AML-193 (cell line): ENCODE results near the gene MTUS2.
A peak's percentile ranks its signal among the peaks of the same experiment; 100 is the strongest.

Experiments used
- DNase-seq, 2 experiments: peaks; one replicate each; lab custom pipeline; 2025; lab: John Stamatoyannopoulos, UW

The MTUS2 gene

DNA sequence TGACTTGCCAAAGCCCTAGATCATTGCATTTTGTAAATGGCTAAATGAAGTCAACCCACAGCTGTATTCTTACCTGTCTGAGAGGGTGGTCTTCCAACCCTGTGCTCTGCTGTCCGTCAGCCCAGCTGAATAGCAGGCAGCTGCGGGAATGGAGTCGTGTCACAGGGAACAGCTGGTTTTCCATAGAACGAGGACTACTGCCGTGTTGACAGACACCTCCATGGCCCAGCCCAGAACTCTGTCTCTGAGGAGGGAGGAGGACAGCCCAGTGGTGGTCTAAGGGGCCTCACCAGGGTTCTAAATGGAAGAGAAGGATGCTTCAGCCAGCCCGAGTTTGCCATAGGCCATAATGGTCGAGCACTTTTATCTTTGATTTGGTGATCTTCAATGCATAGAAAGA, 664.7 kb downstream of the MTUS2 start:
- DNase-seq = no peak

DNA sequence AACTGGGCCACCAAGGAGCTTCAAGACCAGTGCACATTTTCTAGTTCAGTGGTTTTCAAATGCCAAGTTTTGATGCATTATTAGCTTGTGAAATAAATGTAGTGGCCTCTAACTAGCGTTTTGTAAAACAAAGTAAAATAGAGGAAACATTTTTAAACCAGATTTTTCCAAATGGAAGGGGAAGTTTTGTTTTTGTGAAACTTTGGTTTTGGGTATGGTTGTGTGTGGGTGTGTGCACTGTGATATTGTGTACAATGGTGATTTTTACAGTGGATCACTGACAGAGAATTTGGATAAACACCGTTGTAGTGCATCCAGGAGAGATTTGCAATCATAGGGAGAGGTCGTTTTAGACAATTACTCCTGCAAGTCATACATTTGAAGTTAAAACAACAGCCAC, 666.4 kb downstream of the MTUS2 start:
- DNase-seq = no peak

DNA sequence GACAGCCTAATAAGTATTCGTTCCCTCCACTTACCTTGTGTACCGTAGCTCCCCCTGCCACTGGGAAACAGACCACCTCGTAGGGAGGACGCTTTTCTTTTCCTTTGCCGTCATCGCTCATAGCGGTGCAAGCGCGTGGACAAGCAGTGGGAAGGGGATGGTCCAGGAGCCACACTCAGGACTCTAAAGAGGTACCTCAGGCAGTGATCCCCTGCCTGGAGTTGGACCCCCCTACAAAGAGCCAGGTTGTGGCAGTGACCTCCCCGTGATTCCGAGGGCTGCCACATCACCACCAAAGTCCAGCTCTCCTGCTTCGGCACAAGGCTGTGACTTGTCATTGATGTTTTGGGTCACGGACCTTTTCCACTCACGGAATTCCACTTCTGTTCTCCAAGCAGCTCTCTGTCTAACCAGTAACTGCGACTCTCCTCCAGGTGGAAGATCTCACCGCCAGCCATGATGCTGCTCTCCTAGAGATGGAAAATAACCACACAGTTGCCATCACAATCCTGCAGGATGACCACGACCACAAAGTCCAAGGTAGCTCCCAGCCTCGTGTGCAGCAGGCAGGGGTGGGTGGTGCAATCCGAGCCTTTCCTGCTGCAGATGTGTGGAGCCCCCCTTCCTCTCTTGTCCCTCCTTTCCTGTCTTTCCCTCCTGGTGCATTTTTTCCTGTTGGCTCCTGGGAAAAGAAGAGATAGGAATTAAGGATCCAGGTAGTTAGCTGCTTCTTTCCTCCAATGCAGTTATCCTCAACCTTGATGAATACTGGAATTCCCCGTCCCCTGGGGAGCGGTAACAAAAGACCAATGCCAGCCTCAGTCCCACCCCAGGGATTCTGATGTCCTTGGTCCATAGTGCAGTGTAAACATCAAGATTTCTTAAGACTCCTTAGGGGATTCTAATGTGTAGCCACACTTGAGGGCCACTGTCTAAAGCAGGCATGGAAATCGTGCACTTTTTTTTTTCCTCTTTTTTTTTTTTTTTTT, 667.6 kb downstream of the MTUS2 start:
- no peak for DNase-seq

DNA sequence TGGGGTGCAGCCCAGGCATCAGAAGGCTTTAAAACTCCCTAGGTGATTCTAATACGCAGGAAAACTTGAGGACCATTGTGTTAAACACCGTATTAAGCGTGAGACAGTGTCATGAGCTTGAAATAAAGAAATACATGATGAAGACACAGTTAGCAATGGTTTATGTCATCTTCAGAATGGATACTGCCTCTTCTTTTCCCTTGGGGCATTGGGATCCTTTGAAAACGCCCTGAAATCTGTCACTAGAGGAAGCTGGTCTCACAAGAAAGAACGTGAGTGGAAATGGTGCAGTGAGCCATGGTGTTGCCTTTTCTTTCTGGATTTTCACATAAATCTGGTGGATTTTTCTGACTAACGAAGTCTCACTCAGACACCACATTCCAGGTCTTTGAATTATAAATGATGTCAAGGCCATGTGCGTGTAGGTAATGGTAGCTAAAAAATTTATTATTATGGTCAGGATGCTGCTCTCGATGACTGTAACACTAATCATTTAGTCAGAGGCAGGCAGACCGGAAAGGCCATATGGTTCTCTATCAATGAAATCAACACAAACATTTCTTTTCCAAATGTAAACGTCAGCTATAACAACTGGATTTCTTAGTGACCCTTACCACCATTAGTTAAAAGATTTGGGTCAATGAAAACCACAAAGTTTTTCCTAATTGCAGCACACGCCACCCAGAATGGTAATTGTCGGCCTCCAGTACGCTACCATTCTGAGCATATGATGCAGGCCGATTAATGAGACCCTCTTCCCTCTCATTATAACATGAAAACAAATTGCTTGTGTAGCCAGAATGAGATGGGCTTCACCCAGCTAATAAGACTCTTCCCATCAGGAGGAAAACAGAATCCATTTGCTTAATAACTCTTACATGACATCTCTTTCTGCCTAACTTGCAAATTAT, 669.8 kb downstream of the MTUS2 start:
- DNase-seq = no peak

DNA sequence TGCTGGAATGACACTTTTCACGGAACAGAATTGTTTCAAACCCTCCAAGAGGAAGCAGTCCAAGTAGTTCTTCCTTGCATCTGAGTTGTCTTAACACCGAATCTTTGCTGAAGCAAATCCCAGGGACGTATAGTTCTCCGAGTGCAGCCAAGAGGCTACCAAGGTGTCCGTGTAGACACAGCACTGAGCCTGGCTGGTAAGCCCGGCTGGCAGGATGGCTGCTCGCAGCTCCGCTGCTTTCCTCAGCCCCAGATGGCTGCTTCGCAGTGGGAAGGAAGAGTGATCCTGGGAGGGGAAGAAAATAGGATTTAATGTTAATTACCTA, 670.4 kb downstream of the MTUS2 start:
- DNase-seq = no peak

DNA sequence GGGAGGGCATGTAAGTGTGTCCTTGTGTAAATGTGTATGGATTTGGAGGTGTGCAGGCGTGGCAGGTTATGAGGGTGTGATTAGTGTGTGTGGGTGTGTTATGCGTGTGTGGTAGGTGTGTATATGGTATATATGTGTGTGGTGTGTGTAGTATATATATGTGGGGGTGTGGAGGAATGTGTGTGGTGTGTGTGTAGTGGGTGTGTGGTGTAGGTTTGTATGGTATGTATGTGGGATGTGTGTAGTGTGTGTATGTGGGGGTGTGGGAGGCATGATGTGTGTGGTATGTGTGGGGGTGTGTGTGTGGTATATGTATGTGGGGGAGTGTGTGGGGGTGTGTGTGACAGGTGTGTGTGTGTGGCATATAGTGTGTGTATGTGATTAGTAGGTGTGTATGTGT, 671.1 kb downstream of the MTUS2 start:
- DNase-seq = no peak

DNA sequence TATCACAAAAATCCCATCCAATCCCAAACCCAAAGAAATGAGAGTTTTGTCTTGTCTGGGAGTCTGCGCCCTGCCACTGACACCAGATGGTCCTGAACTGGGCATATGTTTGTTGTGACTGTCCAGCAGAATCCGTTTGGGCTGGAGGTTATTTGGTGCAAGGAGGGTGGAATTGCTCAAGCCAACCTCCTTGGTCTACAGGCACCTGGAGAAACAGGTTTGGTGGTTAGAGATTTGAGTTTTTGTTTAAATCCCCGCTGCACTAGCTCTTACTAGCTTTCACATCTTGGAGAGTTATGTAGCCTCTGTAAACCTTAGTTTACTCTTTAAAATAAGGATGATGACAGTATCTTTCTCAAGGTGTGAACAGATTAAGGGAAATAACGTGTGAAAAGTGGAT, 673.7 kb downstream of the MTUS2 start:
- no peak for DNase-seq

DNA sequence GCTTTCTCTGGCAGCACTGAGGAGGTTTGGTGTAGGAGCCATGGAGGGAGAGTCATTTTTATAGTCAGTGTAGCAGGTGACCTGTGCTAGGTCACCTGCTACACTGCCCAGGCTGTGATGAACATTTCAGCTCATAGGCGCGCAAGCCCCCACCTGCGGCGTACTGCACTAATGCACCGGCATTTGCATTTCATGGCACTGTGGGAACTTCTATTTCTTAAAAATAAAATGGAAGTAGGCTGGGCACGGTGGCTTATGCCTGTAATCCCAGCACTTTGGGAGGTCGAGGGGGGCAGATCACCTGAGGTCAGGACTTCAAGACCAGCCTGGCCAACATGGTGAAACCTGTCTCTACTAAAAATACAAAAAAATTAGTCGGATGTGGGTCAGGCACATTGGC, 674.4 kb downstream of the MTUS2 start:
- DNase-seq = no peak

DNA sequence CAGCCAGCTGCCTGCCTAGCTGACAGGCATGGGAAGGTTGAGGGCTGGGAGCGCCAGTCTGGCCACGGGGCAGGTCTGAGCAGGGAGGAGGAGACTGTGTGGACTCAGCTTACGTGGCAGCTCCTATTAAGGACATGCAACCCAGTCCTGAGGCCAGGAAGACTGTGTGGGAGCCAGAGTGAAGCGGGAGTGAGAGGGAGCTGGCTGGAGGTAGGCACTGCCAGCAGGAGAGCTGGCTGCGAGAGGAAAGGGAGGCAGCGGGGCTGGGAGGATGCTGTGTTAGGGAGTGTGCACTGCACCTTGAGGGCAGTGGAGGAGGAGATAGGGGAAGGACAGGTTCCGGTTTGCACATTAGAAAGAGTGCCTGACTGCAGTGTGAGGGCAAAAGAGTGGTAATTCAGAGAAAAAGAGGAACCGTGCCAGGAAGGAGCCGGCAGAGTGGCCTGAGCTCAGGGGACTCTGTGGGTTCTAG, 676.1 kb downstream of the MTUS2 start:
- peak; percentile 93 for DNase-seq

DNA sequence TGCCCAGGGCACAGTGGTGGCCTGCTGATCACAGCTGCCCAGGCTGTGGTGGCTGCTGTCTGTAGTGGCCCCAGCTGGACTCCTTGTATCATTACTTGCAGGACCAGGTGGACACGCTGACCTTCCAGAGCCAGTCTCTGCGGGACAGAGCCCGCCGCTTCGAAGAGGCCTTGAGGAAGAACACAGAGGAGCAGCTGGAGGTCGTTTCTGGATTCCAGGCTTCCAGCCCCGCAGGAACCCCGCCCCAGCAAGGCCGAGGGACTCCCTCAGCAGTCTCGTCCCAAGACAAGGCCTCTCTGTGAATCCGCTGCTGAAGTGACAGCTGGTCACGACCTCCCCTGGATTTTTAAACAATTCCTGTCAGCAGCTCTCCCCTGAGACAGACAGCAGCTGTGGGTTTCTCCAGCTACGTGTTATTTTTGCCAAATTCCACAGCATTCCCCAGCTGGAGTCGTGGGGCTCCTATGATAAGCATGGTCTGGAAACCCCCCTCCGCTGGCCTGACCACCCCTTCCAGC, 677.1 kb downstream of the MTUS2 start:
- DNase-seq = no peak

DNA sequence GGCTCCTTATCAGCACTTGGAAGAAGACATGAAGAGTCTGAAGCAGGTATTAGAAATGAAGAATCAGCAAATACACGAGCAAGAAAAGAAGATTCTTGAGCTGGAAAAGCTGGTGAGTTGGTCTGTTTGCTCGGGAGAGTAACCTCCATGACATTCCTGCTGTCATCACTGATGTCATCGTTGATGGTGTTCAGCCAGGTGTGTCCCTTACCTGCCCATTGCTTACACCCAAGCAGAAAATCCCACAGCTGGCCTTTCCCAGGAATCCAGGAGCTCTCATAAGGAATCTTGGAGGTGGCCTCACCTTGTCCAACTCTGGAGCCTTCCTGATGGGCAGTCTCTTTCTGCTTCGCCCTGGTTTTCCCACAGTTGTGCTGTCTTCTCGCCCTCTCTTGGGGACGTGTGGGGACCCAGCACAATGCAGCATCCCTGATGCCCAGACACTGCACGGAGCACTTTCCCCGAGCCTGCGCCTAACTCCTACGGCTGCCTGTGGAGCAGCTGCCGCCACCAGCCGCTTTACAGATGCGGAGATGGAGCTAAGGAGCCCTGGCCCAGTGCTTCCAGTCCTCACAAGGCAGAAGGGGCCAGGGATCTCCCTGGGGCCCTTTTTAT, 678.4 kb downstream of the MTUS2 start:
- DNase-seq = no peak

DNA sequence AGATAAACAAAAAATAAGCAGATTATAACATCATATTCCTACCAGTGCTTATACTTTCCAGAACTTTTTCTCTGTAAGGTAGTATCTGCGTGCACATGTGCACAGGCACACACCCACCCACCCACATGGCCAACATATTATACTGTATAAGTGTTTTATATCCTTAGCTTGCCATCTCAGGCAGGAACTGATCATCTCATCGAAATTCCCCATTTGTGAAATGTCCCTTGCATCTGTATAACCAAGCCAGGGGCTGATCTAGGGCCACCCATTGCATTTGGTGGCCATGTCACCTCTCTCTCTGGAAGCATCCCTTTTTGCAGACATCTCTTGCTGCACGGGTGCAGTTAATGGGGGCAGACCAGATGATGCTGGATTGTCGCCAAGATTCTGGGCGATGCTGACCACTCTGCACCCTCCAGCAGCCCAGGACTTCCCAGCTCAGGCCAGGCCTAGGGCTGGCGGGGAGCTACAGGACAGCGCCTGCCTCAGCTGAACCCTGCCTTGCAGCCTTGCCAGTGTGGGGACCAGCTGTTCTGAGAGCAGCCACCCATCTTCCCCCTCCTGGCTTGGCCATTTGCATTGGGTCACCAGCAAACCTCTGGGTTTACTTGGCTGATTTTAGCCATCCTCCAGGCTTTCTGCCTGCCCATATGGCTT, 679.5 kb downstream of the MTUS2 start:
- no peak for DNase-seq

DNA sequence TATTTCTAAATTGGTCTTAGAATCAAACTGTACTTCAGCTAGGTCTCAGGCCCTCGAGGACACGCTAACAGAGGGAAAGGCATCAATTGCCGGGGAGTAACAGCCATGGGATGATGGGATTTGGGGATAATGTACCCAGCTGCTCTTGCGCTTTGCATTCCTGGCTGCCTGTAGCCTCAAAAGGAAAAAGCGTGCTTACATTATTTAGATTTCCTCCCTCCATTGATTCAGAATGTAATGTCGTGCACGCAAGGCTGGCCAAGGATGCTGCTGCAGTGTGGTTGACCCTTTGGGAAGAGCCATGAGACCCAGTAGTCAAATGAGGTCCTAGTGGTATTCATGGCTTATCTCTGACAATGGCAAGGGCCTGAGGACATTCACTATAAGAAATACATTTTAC, 680.2 kb downstream of the MTUS2 start:
- DNase-seq = no peak

DNA sequence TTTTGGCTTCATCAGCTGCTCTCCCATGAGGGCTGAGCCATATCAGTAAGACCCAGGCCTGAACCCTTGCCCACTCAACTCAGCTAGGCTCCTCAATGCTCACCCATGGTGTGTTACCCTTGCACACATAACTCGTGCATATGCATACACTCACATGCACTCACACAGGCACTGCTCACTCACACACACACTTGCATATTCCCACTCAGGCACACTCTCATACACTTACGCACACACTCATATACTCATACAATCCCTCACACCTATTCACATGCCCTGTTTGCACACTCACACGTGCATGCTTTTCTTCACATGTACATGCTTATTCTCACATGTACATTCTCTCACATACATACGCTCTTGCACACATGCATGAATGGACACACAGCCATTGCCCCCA, 681.5 kb downstream of the MTUS2 start:
- no peak for DNase-seq

DNA sequence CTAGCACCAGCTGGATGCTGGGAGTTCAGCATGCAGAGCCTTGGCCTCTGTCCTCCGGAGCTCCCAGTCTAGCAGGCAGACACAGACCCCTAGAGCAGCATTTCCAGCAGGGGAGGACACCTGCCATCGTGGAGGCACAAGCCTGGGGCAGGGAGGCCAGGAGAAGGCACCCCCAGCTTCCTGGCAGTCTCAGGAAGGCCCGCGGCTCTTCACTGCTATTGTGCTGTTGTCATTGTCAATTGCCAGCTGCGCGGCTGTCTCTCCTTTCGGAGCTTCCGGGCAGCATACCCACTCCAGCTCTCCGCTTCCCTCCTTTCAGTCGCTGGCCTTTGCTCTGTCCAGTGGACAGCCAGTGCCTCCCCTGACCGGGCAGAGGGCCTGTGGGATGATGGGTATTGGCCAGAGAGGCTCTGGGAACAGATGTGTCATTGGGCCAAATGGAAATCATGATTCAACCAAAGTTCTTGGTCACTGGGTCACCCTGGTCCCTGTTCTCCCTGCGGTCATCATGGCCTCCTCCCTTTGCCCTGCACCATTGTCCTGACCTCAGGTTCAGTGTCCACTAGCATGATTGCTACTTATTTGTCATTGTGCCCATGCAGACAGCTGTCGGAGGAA, 682.4 kb downstream of the MTUS2 start:
- no peak for DNase-seq

DNA sequence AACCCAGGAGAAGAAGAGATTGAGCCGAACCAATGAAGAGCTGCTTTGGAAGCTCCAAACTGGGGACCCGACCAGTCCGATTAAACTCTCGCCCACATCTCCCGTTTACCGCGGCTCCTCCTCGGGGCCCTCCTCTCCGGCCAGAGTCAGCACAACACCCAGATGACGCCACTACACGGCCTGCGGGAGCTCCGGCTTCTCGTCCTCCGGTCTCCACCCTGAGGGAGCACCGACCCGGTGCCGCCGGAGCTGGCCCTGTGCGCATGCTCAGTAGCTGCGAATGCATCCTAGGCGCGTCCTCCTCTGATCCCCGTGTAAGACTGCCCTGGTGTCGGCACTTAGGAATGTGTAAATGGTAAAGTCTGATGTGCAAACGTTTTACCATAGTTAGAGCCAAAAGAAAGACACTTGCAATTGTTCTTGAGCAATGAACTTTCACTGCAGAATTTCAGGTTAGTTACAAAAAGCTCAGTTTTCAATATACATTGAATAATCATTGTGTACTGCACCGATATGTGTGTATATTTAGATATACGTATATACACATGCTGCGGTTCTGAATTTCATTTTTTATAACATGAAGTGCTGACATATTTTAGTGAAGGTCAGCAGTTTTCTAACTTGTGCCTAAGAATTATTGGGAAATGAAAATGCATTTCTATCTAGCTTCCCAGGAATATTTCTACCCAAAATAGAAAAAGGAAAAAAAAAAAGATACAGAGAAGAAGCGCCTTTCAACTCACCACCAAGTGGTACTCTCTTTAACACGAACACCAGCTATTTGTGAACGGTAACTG, 683.1 kb downstream of the MTUS2 start:
- no peak for DNase-seq

DNA sequence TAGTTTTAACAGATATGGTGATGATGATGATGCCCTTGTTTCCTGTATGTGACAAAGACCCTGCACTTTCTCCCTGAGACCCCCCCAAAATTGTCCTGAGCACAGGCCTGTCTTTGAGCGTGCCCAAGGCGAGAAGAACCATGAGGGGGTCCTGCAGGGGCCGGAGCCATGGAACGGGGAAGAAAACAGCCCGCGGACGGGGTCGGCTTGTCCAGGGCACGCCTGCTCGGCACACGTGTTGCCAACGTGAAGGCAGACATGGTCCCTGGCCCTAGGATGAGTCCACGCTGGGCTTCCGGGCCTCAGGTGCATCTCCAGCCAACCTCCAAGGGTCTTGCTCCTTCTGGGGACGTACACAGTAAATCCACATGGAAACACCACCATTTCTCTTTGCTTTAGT, 684.6 kb downstream of the MTUS2 start:
- no peak for DNase-seq

DNA sequence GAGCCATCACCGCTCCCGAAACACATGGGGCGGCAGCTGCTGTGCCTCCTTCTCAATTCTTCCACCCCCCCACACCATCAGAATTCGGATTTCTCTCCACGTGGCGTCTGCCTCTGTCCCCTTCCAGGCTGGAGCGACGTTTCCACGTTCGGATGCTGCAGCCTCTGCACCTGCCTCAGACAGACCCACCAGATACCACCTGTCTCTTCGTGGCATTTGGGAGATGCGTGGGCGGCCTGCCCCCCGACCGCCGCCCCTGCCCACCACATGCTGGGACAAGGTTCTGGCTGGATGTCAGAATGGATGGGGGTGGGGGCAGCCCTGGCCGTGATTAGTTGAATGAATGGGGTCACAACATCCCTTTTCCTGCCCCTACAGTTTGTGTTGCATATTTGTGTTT, 685.4 kb downstream of the MTUS2 start:
- DNase-seq = no peak

DNA sequence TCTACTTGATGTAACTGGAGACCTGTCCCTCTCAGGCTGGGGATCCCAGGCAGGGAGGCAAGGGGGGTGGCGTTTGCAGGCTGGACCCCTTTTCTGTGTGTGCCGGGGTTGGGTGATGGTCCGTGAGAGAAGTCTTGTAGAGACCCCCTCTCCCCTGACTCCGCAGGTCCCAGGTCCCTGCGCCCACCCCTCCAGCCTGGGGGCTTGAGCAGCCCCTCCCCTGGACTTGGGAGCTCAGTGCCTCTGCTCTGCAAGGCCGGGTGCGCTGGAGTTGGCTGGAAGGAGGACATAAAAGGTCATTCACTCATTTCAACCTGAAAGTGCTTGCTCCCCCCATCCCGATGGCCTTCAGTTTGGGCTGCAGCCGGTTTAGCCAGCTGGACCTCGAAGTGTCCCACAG, 685.8 kb downstream of the MTUS2 start:
- no peak for DNase-seq

DNA sequence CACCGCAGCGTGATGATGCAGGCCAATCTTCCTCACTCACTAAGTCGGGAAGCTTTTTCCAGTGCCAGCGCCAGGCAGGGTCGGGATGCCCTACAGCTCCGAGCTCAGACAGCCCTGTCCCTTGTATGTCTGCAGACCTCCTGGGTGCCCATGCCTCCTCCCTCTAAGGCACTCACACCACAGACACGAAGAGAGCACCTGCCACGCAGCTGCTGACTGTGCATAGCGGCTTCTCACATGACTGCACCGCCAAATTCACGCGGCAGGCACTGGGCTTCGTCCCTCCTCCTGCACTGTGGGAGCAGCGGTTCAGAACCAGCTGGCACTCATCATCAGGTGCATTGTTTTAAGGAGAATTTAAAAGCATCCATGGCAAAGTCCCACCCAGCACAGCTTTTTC, 687.2 kb downstream of the MTUS2 start:
- no peak for DNase-seq
